Measurements from ENCODE around the gene CREG2.

DNA sequence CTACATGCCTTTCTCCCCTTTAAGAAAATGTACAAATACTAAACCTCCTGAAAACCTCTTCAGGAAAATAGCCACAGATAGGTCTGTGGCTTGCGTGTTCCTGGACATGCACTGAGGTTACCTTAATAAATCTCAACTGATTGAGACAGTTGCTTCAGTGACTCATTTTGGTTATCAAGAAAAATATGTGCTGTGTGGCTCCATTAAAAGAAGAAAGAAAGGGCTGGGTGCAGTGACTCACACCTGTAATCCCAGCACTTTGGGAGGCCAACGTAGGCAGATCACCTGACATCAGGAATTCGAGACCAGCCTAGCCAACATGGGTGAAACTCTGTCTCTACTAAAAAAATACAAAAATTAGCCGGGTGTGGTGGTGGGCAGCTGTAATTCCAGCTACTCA, 27.1 kb downstream of the CREG2 start:
- TF ChIP-seq, protein P1, sequence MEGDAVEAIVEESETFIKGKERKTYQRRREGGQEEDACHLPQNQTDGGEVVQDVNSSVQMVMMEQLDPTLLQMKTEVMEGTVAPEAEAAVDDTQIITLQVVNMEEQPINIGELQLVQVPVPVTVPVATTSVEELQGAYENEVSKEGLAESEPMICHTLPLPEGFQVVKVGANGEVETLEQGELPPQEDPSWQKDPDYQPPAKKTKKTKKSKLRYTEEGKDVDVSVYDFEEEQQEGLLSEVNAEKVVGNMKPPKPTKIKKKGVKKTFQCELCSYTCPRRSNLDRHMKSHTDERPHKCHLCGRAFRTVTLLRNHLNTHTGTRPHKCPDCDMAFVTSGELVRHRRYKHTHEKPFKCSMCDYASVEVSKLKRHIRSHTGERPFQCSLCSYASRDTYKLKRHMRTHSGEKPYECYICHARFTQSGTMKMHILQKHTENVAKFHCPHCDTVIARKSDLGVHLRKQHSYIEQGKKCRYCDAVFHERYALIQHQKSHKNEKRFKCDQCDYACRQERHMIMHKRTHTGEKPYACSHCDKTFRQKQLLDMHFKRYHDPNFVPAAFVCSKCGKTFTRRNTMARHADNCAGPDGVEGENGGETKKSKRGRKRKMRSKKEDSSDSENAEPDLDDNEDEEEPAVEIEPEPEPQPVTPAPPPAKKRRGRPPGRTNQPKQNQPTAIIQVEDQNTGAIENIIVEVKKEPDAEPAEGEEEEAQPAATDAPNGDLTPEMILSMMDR (IDR thresholded peaks at IDR 0.05): no peak
- TF ChIP-seq POLR2A (IDR thresholded peaks at IDR 0.05): no peak

All from lower leg skin (tissue), 3 donors.